ENCODE measurements around the gene COL7A1. TPM values are rescaled to one million over a fixed set of nuclear protein-coding genes. Genes with fewer than 3 reads are reported as not detected.
A peak's percentile ranks its signal among the peaks of the same experiment; 100 is the strongest.

COL7A1 gene
- total RNA-seq, 1 donor from 2014 or later = 173 TPM

- Histone ChIP-seq H3K27me3 (ENCODE audit: control insufficient read depth, insufficient read depth, low read length) (no peaks in the 10 kb centered on the region), H3K36me3 (ENCODE audit: control insufficient read depth, insufficient read depth, low read length) (peaks cover 88% of the 10 kb centered on the region), H3K4me3 (ENCODE audit: low read depth, low read length) (no peak overlapping the region)
- FAIRE-seq (peak; percentile 18), DNase-seq (ENCODE audit: low read depth) (no peak)
- TF ChIP-seq CTCF (IDR thresholded peaks at IDR 0.05; ENCODE audit: insufficient read depth, low read length, severe bottlenecking) = no peak
Measured at GRCh38 chr3:48585411-48585810, 9.7 kb downstream of the COL7A1 start.

GRCh38 chr3:48584836-48585235 is 10.3 kb downstream of the COL7A1 start:
- no peak for FAIRE-seq
- peaks cover 88% of the 10 kb centered on the region for H3K36me3 ChIP-seq (ENCODE audit: control insufficient read depth, insufficient read depth, low read length)
- no peaks in the 10 kb centered on the region for H3K27me3 ChIP-seq (ENCODE audit: control insufficient read depth, insufficient read depth, low read length)
- no peak overlapping the region for H3K4me3 ChIP-seq (ENCODE audit: low read depth, low read length)
- TF ChIP-seq CTCF (IDR thresholded peaks at IDR 0.05; ENCODE audit: insufficient read depth, low read length, severe bottlenecking) = no peak
- no peak for DNase-seq (ENCODE audit: low read depth)

GRCh38 chr3:48581621-48582481 is 13.3 kb downstream of the COL7A1 start:
- H3K27me3 ChIP-seq (ENCODE audit: control insufficient read depth, insufficient read depth, low read length) = no peaks in the 10 kb centered on the region
- H3K36me3 ChIP-seq (ENCODE audit: control insufficient read depth, insufficient read depth, low read length) = peaks cover 87% of the 10 kb centered on the region
- no peak overlapping the region for H3K4me3 ChIP-seq (ENCODE audit: low read depth, low read length)
- DNase-seq (ENCODE audit: low read depth) (no peak), FAIRE-seq (no peak)
- TF ChIP-seq CTCF (IDR thresholded peaks at IDR 0.05; ENCODE audit: insufficient read depth, low read length, severe bottlenecking) = no peak

GRCh38 chr3:48576647-48577046 is 18.5 kb downstream of the COL7A1 start:
- Histone ChIP-seq H3K4me3 (ENCODE audit: low read depth, low read length) (no peak overlapping the region), H3K36me3 (ENCODE audit: control insufficient read depth, insufficient read depth, low read length) (peaks cover 85% of the 10 kb centered on the region), H3K27me3 (ENCODE audit: control insufficient read depth, insufficient read depth, low read length) (no peaks in the 10 kb centered on the region)
- TF ChIP-seq CTCF (IDR thresholded peaks at IDR 0.05; ENCODE audit: insufficient read depth, low read length, severe bottlenecking) = no peak
- FAIRE-seq (no peak), DNase-seq (ENCODE audit: low read depth) (no peak)

- DNase-seq (ENCODE audit: low read depth) (no peak), FAIRE-seq (no peak)
- no peak overlapping the region for H3K4me3 ChIP-seq (ENCODE audit: low read depth, low read length)
- no peak for TF ChIP-seq CTCF (IDR thresholded peaks at IDR 0.05; ENCODE audit: insufficient read depth, low read length, severe bottlenecking)
- no peaks in the 10 kb centered on the region for H3K27me3 ChIP-seq (ENCODE audit: control insufficient read depth, insufficient read depth, low read length)
- peaks cover 83% of the 10 kb centered on the region for H3K36me3 ChIP-seq (ENCODE audit: control insufficient read depth, insufficient read depth, low read length)
Measured at GRCh38 chr3:48575366-48575765, 19.8 kb downstream of the COL7A1 start.
